IPS-18c (cell line): ENCODE data around the gene PBX1.

Source experiments
- H3K4me3 ChIP-seq: 2 replicates; pipeline ENCODE4 v1.7.0; 2013; ENCODE audit warnings: low read depth, mild to moderate bottlenecking, low read length, moderate library complexity; ENCODE audit not compliant: insufficient read depth
- H3K9me3 ChIP-seq: one replicate; pipeline ENCODE4 v1.6.1; 2013; ENCODE audit warnings: mild to moderate bottlenecking, low read length, moderate library complexity; ENCODE audit not compliant: control insufficient read depth, insufficient read depth

The PBX1 gene

DNA sequence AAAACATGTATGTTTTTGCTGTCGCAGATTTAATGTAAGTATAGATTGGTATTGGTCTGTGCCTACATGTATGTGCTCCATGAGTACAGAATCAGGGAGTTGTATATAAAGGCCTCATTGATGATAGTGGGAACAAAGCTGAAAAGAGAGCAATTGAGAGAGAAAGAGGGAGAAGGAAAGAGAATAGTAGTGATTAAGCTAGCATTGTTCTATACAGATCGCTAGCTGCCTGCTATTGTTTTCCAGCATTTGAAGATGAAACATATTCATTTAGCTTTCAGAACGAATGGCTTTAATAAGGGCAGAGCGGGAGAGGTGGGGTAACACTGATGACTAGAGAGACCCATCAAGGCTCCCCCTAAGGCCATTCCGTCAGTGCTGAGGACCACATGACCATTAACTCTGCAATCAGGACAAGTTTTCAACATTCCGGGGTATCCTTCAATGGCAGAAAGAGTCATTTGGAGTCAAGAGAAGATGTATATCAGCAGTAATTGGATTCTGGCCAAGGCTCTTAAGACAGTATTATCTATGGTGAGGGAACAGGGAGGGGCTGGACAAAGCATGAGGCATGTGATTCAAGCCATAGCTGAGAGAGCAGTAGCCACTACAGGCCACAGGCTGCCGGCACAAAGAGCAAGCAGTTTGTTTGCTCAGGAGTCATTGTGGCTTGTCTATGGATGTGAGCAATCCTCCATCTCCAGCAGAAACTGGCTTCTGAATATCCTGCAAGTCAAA lies 176.5 kb downstream of the PBX1 start:
- Histone ChIP-seq H3K4me3 (no peak overlapping the region), H3K9me3 (no peaks in the 10 kb centered on the region)

DNA sequence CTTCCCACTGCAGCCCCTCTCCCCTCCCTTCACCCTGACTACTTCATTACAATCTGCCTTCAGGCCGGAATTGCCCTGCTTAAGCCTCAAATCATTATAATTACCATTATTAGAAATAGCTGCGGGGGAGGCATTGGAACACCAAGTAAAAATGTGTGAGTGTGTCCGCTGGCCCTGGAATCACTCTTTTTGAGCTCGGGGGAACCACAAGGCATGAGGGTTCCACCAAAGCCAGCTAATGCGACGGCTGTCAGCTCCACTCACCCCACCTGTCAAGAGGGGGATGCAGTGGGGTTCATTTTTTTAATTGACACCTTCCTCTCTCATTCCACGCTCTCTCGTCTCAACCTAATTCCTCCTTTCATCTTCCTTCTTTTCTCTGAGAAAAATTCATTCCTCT lies 177.2 kb downstream of the PBX1 start:
- H3K9me3 ChIP-seq = no peaks in the 10 kb centered on the region

DNA sequence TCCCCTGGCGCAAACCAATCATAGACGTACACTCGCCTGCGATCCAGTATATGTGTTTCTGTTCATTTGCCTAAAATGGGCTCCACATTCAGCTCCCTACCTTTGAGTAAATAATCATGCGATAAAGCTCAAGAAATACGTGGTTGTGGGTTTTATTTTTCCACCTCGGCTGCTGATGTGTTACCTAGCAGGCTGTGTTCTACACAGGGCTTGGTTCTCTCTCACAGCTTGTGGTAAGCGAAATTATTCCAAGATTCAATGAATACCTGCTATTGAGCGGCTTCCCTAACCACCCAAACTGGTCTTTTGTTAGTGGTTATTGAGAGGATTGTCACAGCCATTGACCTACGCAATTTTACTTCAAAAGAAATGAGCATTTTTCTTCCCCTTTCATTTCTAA lies 180.2 kb downstream of the PBX1 start:
- H3K9me3 ChIP-seq = no peaks in the 10 kb centered on the region
- no peak overlapping the region for H3K4me3 ChIP-seq

More for the DNA sequence above, 177.2 kb downstream of the PBX1 start:
- no peak overlapping the region for H3K4me3 ChIP-seq

DNA sequence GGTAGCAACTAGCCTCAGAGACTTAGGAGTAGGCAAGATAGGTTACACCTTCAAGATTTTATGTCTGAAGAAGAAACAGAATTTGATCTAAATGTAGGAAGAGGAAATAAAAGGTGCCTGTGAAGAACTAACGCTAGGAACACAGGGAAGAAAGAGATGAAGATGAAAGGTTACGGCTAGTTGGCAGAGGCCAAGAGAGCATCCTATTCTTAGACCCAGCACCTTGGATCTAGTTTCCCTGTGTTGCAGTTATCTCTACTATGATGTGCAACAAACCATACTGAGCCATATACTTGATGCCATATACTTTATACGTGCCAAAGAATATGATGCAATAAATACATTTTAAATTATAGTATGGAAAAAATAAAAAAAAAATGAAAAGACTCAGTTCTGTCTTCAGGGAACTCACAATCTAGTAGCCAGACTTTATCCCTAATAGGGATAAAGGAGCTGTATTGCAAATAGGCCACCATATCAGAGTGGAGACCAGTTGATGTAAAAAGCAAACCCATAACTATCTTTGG lies 181.1 kb downstream of the PBX1 start:
- H3K9me3 ChIP-seq = no peaks in the 10 kb centered on the region
- no peak overlapping the region for H3K4me3 ChIP-seq

DNA sequence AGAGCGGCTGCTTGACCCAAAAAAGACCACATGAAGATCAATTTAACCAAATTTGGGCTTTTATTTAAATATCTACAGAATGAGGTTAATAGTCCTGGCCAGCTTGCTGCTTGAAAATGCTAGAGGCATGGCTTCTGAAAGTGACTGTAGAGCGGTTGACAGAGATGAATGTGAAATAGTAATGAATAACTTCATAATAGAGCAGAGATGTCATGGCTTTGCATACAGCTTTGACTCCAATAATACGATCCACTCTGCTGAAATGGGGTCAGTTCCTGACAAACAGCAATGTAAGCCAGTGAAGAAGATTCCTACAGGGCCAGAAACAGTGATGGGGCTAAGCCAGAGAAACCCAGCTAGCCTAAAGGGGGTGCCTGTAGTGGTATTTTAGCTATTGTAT lies 183.8 kb downstream of the PBX1 start:
- Histone ChIP-seq H3K4me3 (no peak overlapping the region), H3K9me3 (no peaks in the 10 kb centered on the region)

DNA sequence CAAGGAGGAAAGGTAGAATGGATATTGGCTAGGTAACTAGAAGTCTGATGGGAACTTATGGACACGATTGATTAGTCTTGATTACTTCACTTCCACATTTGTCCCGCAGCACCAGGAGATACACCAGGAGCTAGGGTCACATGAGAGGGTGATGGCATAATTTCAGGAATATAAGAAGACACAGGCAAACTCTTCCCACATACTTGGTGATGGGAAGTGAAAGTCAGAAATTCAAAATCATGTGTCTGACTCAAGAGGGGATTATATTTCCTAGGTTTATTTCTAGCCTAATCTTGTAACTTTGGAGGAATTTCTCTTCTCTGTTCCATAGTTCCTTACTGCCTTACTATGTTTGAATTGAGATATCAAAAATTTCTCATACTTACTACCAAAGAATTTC lies 185.0 kb downstream of the PBX1 start:
- H3K4me3 ChIP-seq = no peak overlapping the region
- H3K9me3 ChIP-seq = no peaks in the 10 kb centered on the region

DNA sequence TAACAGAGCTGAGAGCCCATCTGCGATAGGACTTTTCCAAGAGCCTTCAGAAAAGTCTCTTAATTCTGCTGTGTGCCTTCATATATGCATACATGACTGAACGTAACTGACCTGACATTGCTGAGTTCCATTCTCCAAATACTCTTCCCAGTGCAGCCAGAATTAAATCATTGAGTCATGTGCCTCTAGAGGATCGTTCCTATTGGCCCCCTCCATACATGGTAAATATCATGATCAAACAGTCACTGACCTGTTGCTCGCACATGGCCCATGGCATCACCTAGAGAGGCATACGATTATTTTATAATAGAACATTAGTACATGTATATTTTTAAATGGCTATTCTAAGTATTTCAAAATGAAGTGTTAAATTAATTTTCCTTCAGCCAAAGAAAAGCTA lies 186.8 kb downstream of the PBX1 start:
- Histone ChIP-seq H3K9me3 (no peaks in the 10 kb centered on the region), H3K4me3 (no peak overlapping the region)

DNA sequence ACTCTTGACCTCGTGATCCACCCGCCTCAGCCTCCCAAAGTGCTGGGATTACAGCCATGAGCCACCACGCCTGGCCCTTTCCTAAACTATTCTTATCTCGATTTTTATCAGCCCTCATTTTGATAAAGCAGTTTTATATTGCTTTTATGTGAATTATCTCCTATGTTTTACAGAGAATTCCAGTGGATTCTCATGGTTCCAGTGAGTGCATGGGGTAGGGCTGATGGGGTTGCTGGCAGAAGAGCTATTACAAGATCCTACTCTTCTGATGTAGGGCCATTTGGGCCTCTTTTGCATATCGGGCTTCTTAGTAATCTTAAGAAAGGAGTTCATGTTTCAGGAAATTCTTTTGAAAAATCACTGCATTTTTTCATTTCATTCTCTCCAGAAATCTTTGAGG lies 187.6 kb downstream of the PBX1 start:
- H3K4me3 ChIP-seq = no peak overlapping the region
- no peaks in the 10 kb centered on the region for H3K9me3 ChIP-seq

DNA sequence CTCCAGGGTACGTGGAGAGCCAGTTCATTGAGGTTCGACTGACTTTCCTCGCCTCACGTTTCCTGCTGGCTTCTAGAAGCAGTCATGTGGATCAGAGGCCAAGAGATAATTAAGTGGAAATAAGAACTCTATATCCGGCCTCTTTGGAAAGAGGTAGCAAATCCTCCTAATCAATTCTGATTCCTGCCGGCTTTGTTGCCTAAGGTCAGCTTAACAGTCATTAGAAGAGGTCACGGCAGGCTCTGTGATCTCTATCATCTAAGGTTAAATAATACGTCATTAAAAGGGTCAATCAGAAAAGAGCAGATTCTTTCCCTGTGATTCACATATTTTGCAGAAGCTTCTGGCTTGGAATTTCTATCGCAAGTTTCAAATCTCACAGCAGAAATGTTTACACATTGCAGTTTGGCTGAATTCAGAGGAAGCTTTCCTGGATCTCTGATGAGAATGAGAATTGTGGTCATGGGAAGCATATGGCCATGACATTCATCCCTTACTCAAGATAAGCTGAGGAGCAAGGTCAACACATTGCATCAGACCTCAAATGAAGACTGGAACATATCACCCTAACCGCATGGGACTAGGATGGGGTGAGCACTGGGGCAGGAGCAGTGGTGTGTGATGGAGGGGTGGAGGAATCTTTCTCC lies 189.4 kb downstream of the PBX1 start:
- no peak overlapping the region for H3K4me3 ChIP-seq
- H3K9me3 ChIP-seq = no peaks in the 10 kb centered on the region

DNA sequence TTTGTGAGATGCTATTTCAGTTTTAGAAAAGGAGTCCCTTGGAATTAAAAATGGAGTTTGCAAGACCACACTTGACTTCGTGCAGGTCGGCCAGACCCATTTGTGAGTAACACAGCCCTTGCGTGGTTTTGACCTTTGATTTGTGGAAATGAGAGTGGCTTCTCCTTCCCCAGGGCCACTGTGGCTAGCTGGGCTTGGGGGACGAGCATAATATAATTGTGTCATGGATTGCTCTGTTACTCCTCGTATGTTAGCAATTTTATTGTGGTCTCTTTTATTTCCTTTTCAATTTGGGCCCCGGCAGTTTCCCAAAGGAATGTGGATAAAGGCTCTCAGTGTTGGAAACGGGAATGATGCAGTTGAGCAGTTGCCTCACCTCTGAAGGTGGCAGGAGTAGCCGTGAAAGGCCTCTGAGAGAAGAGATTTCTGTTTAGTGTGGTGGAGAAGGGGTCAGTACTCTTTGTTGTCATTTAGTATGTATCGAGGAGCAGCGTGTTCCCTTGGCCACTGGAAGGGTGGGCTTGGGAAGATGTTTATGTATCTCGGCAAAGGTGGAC lies 194.6 kb downstream of the PBX1 start:
- no peaks in the 10 kb centered on the region for H3K9me3 ChIP-seq
- H3K4me3 ChIP-seq = no peak overlapping the region

DNA sequence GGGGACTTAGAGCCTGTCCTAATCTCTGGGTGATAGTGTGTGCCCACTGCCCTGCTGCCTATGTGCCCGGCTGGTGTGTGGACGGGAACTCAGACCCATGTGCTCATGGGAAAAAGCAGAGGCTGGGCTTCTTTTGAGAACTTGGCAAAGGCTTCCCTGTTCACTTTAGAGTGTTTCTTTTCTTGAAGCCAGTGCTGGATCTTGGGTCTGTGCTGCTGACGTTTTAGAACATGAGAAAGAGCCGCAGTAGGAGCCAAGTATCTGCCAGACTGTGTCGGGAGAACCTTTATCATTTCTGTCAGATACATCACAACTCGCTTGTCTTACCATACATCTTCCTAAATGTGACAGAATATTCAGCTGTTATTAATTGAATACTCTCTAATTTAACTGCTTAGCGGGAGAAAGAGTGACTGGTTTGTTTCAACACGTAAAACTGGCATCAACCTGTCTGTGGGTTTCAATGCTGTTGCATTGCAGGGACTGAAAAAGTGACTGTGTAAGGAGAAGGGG lies 195.2 kb downstream of the PBX1 start:
- Histone ChIP-seq H3K4me3 (no peak overlapping the region), H3K9me3 (no peaks in the 10 kb centered on the region)

DNA sequence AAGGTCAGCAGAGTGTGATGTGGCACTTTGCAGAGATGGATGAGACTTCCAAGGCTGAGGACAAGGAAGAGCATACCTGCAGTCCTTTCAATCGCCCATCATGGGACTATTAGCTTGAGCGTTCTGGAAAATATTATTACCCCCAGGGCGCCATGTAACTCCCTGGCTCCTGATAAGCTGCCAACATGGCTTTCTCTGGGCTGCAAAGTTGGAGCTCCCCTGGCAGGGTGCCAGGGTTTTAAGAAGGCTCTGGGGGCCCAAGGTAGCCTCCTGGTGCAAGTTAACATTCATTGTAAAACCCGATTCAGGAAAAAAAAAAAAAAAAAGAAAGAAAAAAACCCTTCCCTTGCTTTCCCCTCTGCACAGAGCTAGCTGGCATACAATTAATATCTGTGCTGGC lies 196.7 kb downstream of the PBX1 start:
- no peak overlapping the region for H3K4me3 ChIP-seq
- no peaks in the 10 kb centered on the region for H3K9me3 ChIP-seq

DNA sequence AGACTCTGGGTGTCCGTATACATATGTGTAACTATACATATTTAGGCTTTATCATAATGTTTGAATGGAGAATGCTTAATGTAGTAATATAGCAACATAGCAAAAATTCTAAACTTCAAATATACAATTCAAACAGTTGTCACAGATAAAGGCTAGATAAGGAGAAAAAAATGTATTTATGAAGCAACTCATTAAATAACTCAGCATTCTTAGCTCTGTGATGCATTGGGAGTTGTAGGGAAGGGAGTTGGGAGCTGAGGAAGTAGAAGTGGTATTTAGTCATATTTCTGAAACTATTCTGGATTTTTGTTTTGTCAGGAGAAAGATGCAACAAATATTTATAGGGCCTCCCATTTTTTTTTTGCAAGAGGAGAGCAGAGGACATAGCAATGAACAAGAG lies 197.8 kb downstream of the PBX1 start:
- Histone ChIP-seq H3K9me3 (no peaks in the 10 kb centered on the region), H3K4me3 (no peak overlapping the region)

DNA sequence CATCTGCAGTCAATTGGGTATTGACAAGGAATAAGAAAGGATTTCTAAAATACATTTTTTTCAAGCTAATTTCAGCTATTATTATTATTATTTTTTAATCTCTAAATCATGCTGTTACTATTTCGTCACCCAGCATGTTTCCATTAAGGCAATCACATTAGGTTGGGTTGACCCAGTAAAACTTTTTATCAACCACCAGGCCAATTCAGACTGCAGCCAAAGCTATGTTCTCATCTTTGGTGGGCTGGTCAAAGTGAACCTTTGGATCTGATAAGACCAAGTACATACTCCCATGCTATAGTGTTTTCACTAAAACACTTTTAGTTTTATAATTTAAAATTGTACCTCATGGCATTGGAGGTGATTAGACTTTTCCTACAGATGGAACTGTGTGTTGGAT lies 198.6 kb downstream of the PBX1 start:
- H3K9me3 ChIP-seq = no peaks in the 10 kb centered on the region
- no peak overlapping the region for H3K4me3 ChIP-seq

DNA sequence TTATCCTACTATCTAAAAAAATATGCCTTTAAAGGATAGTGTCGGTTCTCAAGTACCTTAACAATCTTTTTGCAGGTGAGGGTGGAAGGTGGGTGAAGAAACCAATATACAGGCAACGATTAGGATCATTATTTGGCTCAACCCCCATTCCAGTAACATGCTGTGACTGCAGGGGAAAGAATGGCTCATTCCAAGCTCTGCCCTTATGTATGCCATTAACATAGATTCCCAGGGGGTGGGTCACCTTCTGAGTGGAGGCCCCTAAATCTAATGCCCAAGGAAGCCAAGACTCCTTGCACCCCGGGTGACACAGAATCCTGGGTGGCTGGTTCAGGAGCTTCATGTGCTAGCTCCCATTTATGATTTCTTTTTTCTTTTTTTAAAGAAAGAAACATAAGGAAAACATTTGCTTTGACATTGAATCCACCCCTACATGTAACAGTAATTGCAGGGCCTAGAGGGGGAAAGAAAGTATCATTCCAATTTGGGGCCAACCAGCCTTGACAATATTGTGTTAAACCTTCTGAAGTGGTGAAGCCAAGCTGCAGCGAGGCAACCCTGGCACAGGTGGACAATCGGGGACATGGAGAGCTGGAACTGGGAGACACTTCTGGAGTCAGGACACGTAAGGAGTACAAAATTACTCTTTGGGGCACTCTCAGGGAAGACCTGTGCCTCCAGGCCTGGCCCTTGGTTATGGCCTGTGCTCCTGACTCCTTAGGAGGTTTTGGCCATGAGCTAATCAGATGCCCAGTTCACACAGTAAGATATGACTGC lies 200.3 kb downstream of the PBX1 start:
- H3K9me3 ChIP-seq = no peaks in the 10 kb centered on the region
- no peak overlapping the region for H3K4me3 ChIP-seq

DNA sequence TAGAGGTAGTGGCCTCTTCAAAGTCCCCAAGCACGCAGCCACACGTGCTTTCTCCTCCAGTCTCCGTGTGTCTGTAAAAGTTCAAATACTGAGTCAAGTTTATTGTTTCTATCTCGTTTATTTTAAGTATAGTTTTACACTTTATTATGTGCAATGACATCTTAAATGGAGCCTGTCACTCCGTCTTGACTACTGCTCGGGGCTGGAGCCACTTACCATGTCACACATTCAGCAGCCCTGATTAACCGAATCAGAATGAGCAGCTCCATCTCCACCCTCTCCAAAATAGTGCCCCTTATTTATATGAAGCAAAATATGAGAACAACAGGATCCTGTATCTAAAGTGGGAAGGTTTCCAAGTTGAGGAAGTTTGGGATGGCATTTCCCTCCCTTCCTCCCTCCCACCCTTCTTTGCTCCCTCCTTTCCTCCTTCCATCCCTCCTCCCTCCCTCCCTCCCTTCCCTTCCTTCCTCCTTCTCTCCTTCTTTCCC lies 201.0 kb downstream of the PBX1 start:
- Histone ChIP-seq H3K9me3 (no peaks in the 10 kb centered on the region), H3K4me3 (no peak overlapping the region)

DNA sequence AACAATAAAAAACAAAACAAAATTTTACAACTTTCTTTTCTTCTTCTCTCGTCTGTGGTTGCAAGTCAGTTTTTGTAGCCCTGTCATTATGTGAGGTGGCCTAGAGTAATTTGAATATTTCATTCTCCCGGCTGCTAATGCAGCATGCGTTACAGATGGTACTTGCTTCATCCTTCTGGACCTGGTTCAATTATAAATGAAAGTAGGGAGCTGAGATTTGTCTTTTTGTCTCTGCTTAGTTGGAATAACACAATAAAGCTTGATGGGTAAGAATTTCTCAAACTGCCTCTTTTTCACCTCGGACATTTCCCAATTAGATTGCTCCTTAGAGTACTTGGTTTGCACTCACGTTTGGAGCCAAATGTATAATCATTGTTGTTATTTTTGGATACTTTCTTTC lies 201.6 kb downstream of the PBX1 start:
- no peak overlapping the region for H3K4me3 ChIP-seq
- no peaks in the 10 kb centered on the region for H3K9me3 ChIP-seq
